Hepatocyte (in vitro differentiated cells): ENCODE results near the gene CAAP1.

Source experiments
- EZH2 ChIP-seq: fragments of 200-600 bp; sonication (generic); IDR thresholded peaks from 2 replicates; pipeline ENCODE4 v1.6.1; 2016; ENCODE audit warnings: antibody characterized with exemption, mild to moderate bottlenecking, borderline replicate concordance
- EZH2phosphoT487 ChIP-seq: fragments of 200-600 bp; sonication (generic); IDR thresholded peaks from one replicate; pipeline ENCODE4 v1.6.1; 2018; ENCODE audit warnings: antibody characterized with exemption, mild to moderate bottlenecking, low read depth, moderate library complexity; ENCODE audit not compliant: unreplicated experiment, severe bottlenecking
- TF ChIP-seq, protein P1 (sequence below): fragments of 200-600 bp; sonication (generic); IDR thresholded peaks from 2 replicates; pipeline ENCODE4 v1.5.1; 2016; ENCODE audit warnings: antibody characterized with exemption, mild to moderate bottlenecking; ENCODE audit not compliant: poor library complexity

DNA sequence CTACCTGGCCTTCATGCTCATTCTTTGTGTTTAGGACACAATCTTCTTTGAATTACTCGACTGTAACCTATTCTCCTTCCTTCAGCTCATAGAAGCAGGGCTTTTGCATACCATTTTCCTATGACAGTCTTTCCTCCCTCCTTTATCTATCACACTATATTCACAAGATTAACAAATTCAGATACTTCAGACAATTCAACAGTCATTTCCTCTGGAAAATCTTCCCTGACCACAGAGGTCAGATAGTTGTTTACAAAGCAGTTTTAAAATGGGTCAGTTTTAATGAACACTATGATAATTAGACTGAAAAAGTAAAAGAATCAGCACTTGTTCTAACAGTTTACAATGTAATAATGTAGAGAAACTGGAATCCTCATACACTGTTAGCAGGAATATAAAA is 4.3 kb downstream of the CAAP1 start:
- TF ChIP-seq, protein P1, sequence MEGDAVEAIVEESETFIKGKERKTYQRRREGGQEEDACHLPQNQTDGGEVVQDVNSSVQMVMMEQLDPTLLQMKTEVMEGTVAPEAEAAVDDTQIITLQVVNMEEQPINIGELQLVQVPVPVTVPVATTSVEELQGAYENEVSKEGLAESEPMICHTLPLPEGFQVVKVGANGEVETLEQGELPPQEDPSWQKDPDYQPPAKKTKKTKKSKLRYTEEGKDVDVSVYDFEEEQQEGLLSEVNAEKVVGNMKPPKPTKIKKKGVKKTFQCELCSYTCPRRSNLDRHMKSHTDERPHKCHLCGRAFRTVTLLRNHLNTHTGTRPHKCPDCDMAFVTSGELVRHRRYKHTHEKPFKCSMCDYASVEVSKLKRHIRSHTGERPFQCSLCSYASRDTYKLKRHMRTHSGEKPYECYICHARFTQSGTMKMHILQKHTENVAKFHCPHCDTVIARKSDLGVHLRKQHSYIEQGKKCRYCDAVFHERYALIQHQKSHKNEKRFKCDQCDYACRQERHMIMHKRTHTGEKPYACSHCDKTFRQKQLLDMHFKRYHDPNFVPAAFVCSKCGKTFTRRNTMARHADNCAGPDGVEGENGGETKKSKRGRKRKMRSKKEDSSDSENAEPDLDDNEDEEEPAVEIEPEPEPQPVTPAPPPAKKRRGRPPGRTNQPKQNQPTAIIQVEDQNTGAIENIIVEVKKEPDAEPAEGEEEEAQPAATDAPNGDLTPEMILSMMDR = no peak
- TF ChIP-seq EZH2phosphoT487 (no peak), EZH2 (no peak)
